Measurements from ENCODE around the gene SHISAL1. TPM values are rescaled to one million over a fixed set of nuclear protein-coding genes. Genes with fewer than 3 reads are reported as not detected.

Gene SHISAL1
- total RNA-seq, 1 donor from 2014 or later = 0.58 TPM

DNA sequence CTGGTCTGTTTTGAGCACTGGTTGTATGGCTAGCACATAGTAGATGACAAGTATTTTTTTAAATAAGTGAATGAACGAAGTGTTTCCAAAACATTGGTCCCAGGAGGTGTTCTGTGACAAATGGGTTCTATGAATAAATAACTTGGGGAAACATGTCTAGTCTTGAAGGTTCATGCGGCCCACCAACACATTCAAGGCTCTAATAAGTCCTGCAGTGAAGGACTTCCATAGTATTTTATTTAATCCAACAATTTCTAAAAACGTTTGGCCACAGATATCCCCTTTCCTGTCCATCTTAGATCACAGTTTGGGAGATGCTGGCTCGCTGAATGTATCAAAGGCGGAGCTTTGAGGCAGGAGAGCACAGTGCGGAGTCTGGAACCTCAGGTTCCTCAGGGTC lies 109.5 kb downstream of the SHISAL1 start:
- Mint-ChIP-seq H3K9me3 (no peaks in the 10 kb centered on the region), H3K27ac (no peak overlapping the region), H3K27me3 (ENCODE audit: low read depth) (peaks cover 33% of the 10 kb centered on the region), H3K4me3 (no peak overlapping the region), H3K4me1 (peaks cover 13% of the 10 kb centered on the region), H3K36me3 (no peaks in the 10 kb centered on the region)
- TF ChIP-seq, protein P1, sequence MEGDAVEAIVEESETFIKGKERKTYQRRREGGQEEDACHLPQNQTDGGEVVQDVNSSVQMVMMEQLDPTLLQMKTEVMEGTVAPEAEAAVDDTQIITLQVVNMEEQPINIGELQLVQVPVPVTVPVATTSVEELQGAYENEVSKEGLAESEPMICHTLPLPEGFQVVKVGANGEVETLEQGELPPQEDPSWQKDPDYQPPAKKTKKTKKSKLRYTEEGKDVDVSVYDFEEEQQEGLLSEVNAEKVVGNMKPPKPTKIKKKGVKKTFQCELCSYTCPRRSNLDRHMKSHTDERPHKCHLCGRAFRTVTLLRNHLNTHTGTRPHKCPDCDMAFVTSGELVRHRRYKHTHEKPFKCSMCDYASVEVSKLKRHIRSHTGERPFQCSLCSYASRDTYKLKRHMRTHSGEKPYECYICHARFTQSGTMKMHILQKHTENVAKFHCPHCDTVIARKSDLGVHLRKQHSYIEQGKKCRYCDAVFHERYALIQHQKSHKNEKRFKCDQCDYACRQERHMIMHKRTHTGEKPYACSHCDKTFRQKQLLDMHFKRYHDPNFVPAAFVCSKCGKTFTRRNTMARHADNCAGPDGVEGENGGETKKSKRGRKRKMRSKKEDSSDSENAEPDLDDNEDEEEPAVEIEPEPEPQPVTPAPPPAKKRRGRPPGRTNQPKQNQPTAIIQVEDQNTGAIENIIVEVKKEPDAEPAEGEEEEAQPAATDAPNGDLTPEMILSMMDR (IDR thresholded peaks at IDR 0.05; ENCODE audit: unreplicated experiment) = no peak
- DNase-seq (ENCODE audit: low spot score in 2 of 2, unreplicated experiment in 2 of 2) = no peak

DNA sequence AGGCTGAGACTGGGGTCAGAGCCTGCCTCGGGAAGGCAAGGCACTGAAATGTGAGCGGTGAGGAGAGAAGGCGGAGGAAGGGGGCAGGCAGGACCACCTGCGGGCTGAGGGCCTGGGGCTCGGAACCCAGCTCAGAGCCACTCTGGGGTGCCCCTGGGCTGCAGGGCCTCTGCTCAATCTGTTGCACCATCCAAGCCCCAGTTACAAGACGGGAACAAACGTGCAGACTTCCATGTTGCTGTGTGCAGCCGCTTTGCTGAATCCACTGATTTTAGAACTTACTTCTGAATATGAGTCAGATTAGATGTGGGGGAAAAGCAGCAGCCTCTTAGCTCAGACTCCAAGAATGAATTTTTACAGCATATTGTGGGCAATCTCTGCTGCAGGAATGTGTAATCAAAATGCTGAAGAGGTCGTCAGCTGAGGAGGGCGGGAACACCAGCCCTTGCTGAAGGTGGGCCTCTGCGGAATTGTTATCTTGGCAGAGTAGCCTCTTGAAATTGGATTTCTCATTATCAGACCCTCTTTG lies 110.4 kb downstream of the SHISAL1 start:
- Mint-ChIP-seq H3K27ac (peak overlapping the region; percentile 70), H3K4me1 (peaks cover 13% of the 10 kb centered on the region), H3K27me3 (ENCODE audit: low read depth) (peaks cover 31% of the 10 kb centered on the region), H3K36me3 (no peaks in the 10 kb centered on the region), H3K4me3 (no peak overlapping the region), H3K9me3 (no peaks in the 10 kb centered on the region)
- TF ChIP-seq, protein P1 (IDR thresholded peaks at IDR 0.05; ENCODE audit: unreplicated experiment) = no peak
- no peak for DNase-seq (ENCODE audit: low spot score in 2 of 2, unreplicated experiment in 2 of 2)

DNA sequence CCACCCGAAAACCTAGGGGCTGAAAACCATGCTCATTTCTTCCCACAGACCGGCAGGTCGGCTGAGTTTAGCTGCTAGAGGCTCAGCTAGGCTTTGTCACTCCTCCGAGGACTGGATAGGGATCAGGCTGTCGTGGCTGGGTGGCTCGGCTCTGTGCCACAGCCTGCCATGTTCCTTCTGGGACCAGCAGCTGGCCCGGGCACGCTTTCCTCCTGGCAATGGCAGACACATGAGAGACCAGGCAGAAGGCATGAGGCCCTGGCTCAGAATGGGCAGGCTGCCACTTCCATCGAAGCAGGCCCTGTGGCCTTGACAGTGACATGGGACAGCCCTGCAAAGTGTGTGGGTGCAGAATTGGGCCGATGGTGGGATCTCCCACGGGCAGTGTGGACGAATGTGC lies 111.1 kb downstream of the SHISAL1 start:
- H3K9me3 Mint-ChIP-seq = no peaks in the 10 kb centered on the region
- H3K27me3 Mint-ChIP-seq (ENCODE audit: low read depth) = peaks cover 31% of the 10 kb centered on the region
- TF ChIP-seq, protein P1 (IDR thresholded peaks at IDR 0.05; ENCODE audit: unreplicated experiment) = no peak
- H3K4me3 Mint-ChIP-seq = no peak overlapping the region
- H3K4me1 Mint-ChIP-seq = peaks cover 13% of the 10 kb centered on the region
- no peak for DNase-seq (ENCODE audit: low spot score in 2 of 2, unreplicated experiment in 2 of 2)
- no peaks in the 10 kb centered on the region for H3K36me3 Mint-ChIP-seq
- H3K27ac Mint-ChIP-seq = peak overlapping the region; percentile 70

DNA sequence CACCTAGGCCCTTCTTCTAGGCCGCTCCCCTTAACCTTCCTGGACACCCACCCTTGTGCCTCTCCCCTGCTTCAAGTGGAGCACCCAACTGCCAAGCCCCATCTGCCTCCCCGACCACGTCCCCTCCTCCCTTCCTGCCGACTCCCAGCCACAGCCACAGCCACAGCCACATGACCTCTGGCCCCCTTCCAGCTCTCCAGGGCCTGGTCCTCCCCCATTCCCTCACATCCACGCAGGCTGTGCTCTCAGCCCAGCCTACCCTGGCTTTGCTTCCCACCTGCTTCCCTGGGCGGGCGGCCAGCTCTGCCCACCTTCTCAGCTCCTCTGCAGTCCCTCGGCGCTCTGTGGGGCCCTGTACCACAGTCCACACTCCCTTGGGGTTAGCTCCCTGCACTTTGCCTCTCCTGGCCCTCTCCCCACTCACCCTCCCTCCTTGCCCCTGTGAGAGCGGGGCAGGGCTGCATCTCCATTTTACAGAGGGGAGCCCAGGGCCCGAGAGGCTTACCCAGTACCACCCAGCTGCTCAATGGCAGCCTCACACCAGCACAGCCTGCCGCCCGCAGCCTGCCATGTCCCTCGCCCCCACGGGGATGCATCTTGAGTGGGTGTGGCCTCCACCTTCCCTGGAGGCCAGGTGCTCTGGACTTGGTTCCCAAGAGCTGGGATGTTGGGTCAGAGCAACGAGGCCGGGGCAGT lies 111.7 kb downstream of the SHISAL1 start:
- peaks cover 31% of the 10 kb centered on the region for H3K27me3 Mint-ChIP-seq (ENCODE audit: low read depth)
- TF ChIP-seq, protein P1 (IDR thresholded peaks at IDR 0.05; ENCODE audit: unreplicated experiment) = no peak
- H3K27ac Mint-ChIP-seq = no peak overlapping the region
- no peaks in the 10 kb centered on the region for H3K36me3 Mint-ChIP-seq
- DNase-seq (ENCODE audit: low spot score in 2 of 2, unreplicated experiment in 2 of 2) = no peak
- H3K9me3 Mint-ChIP-seq = no peaks in the 10 kb centered on the region
- no peak overlapping the region for H3K4me3 Mint-ChIP-seq
- peaks cover 13% of the 10 kb centered on the region for H3K4me1 Mint-ChIP-seq

DNA sequence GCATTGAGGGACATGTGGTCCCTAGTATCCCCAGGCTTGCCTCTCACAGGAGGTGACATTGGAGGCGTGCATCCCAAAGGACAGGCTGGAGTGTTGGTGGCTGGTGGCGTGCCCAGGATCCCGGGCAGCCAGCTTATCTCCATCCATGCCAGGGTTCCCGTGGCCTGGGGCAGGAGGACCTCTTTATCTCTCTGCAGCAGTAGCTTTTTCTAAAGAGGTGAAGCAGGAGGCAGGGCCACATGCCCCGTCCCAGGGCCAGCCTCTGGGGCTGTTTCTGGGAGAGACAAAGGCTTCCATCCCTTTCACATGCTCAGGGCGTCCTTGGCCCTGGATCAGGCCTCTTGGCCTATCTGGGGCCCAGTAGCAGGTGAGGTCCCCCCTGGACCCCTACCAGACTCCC lies 112.3 kb downstream of the SHISAL1 start:
- H3K9me3 Mint-ChIP-seq = no peaks in the 10 kb centered on the region
- H3K4me1 Mint-ChIP-seq = peaks cover 13% of the 10 kb centered on the region
- TF ChIP-seq, protein P1 (IDR thresholded peaks at IDR 0.05; ENCODE audit: unreplicated experiment) = no peak
- H3K27ac Mint-ChIP-seq = no peak overlapping the region
- H3K36me3 Mint-ChIP-seq = no peaks in the 10 kb centered on the region
- H3K4me3 Mint-ChIP-seq = no peak overlapping the region
- H3K27me3 Mint-ChIP-seq (ENCODE audit: low read depth) = peaks cover 32% of the 10 kb centered on the region
- DNase-seq (ENCODE audit: low spot score in 2 of 2, unreplicated experiment in 2 of 2) = no peak

Measured in mesothelial cell of epicardium (in vitro differentiated cells).